Kidney (tissue), 14 donors: ENCODE results near the gene VPS4A. TPM values are rescaled to one million over a fixed set of nuclear protein-coding genes. Genes with fewer than 3 reads are reported as not detected.

ENCODE experiments used
- DNase-seq, 5 donors: peaks; one replicate each; pipeline ENCODE4 v3.0.0-alpha.2; 2013 to 2020
- FAIRE-seq: peaks from 2 replicates; lab custom pipeline; 2012; peaks lifted over from hg19 to GRCh38; lab: Jason Lieb, UNC
- H3K27ac ChIP-seq, 2 donors: one replicate each; pipeline ENCODE4 v1.7.0; 2013; ENCODE audit warnings: low read depth in 2 of 2, low read length in 2 of 2, inconsistent platforms in 1 of 2
- H3K27me3 ChIP-seq: one replicate; pipeline ENCODE4 v1.7.1; 2013; ENCODE audit warnings: low read length, inconsistent platforms; ENCODE audit not compliant: control insufficient read depth, insufficient read depth
- H3K36me3 ChIP-seq, 3 donors: one replicate each; pipeline versions ENCODE4 v1.7.0 to v1.7.1; 2013; ENCODE audit warnings: low read length in 3 of 3, control low read depth in 1 of 3, inconsistent platforms in 1 of 3; ENCODE audit not compliant: insufficient read depth in 3 of 3, control insufficient read depth in 2 of 3
- H3K4me1 ChIP-seq, 3 donors: one replicate each; pipeline versions ENCODE4 v1.7.0 to v1.7.1; 2013; ENCODE audit warnings: low read length in 3 of 3, inconsistent platforms in 1 of 3, low read depth in 1 of 3; ENCODE audit not compliant: control insufficient read depth in 2 of 3, insufficient read depth in 2 of 3
- H3K4me3 ChIP-seq, 3 donors: one replicate each; pipeline versions ENCODE4 v1.7.0 to v1.8.1; 2013; ENCODE audit warnings: low read length in 3 of 3, control low read depth in 1 of 3, inconsistent platforms in 1 of 3
- H3K9ac ChIP-seq, 3 donors: one replicate each; pipeline versions ENCODE4 v1.7.0 to v1.7.1; 2013; ENCODE audit warnings: low read length in 3 of 3, control low read depth in 1 of 3, inconsistent platforms in 1 of 3
- H3K9me3 ChIP-seq, 3 donors: one replicate each; pipeline versions ENCODE4 v1.7.0 to v1.7.1; 2013; ENCODE audit warnings: low read length in 3 of 3, control low read depth in 1 of 3, inconsistent platforms in 1 of 3; ENCODE audit not compliant: control insufficient read depth in 2 of 3, insufficient read depth in 1 of 3
- CTCF ChIP-seq: IDR thresholded peaks from 3 replicates; pipeline ENCODE4 v1.5.1; 2012; ENCODE audit warnings: mild to moderate bottlenecking, moderate library complexity, borderline replicate concordance; ENCODE audit not compliant: insufficient read depth; ENCODE audit errors: extremely low read depth
- intact Hi-C: fragments of 100-400 bp; cut with DNase I; formaldehyde crosslinking; loops from one replicate; pipeline ENCODE4 v1.11.1; 2022
- polyA plus RNA-seq: library from polyadenylated mRNA; stranded (reverse); fragments of 350-450 nt; fragmentation: Illumina TruSeq; extraction: RNeasy Lipid Tissue Mini Kit (QIAGEN cat#74804); gene quantifications from one replicate; pipeline ENCODE4 v1.2.3, GENCODE V29; 2014; ENCODE audit warnings: low read depth, low replicate concordance; ENCODE audit not compliant: insufficient read depth
- total RNA-seq: library from RNA; stranded (reverse); fragmentation: NEBNext Ultra II Directional; extraction: Animal tissue kit (Norgen Biotek cat#: 25700); gene quantifications from one replicate; pipeline ENCODE4 v1.2.1, GENCODE V29; 2021
- donor health status: control.
- donor health status: control.
- donor health status: control.
- donor health status: control.
- donor health status: control.
- donor health status: DM: yes; HTN: yes; CAD: no.
- donor health status: Normal renal cell carcinoma (clear cell type).

Gene VPS4A
- total and polyA plus RNA-seq, 2 donors from 2014 or later, result 38.6 to 62.1 TPM

- no peak for FAIRE-seq
- Histone ChIP-seq H3K9ac (peak overlapping the region in 2 of 3 donors; percentile 63 to 68), H3K4me3 (peak overlapping the region; percentile 57 to 84 (median 80)), H3K27me3 (no peaks in the 10 kb centered on the region), H3K9me3 (no peaks in the 10 kb centered on the region), H3K36me3 (peaks cover 7 to 33% (median 20%) of the 10 kb centered on the region in 3 donors), H3K27ac (peak overlapping the region; percentile 51 to 71), H3K4me1 (peaks cover 0 to 34% (median 26%) of the 10 kb centered on the region in 3 donors)
- DNase-seq, result peak; percentile 10 to 81 (median 23)
- intact Hi-C loops, result no loop called here
- TF ChIP-seq CTCF, result no peak
These were observed 18.5 kb downstream of the VPS4A start for GRCh38 chr16:69329369-69330285.

- TF ChIP-seq CTCF, result peak; percentile 19
- FAIRE-seq, result no peak
- H3K27ac ChIP-seq, result peak within 1 kb of the TSS; percentile 86 to 88
- peak; percentile 95 to 98 (median 97) for DNase-seq
- peaks cover 10 to 36% (median 24%) of the 10 kb centered on the region in 3 donors for H3K36me3 ChIP-seq
- peak within 1 kb of the TSS; percentile 57 to 84 (median 80) for H3K4me3 ChIP-seq
- intact Hi-C loops, result no loop called here
- peaks cover 0 to 29% (median 21%) of the 10 kb centered on the region in 3 donors for H3K4me1 ChIP-seq
- peak within 1 kb of the TSS; percentile 7 to 81 (median 68) for H3K9ac ChIP-seq
- no peaks in the 10 kb centered on the region for H3K9me3 ChIP-seq
- H3K27me3 ChIP-seq, result no peaks in the 10 kb centered on the region
These were observed 19.3 kb downstream of the VPS4A start, which contains the start of gene PDF for GRCh38 chr16:69330286-69331109. TSS of gene PDF (minus strand) at chr16:69330588. CDS start at chr16:69330570, 18 bp downstream.

GRCh38 chr16:69334696-69335095, 23.5 kb downstream of the VPS4A start:
- DNase-seq, result peak in 1 of 5 donors; percentile 33
- Histone ChIP-seq H3K9ac (no peak overlapping the region), H3K36me3 (peaks cover 6 to 38% (median 28%) of the 10 kb centered on the region in 3 donors), H3K4me1 (peaks cover 0 to 11% (median 5%) of the 10 kb centered on the region in 3 donors), H3K27ac (no peak overlapping the region), H3K9me3 (no peaks in the 10 kb centered on the region), H3K4me3 (no peak overlapping the region), H3K27me3 (no peaks in the 10 kb centered on the region)
- TF ChIP-seq CTCF, result no peak
- intact Hi-C loops, result no loop called here
- no peak for FAIRE-seq
